Measurements from ENCODE around the gene SLC16A2.

SLC16A2 gene

GRCh38 chrX:74527350-74527749 is 106.1 kb downstream of the SLC16A2 start:
- TF ChIP-seq, protein P1, sequence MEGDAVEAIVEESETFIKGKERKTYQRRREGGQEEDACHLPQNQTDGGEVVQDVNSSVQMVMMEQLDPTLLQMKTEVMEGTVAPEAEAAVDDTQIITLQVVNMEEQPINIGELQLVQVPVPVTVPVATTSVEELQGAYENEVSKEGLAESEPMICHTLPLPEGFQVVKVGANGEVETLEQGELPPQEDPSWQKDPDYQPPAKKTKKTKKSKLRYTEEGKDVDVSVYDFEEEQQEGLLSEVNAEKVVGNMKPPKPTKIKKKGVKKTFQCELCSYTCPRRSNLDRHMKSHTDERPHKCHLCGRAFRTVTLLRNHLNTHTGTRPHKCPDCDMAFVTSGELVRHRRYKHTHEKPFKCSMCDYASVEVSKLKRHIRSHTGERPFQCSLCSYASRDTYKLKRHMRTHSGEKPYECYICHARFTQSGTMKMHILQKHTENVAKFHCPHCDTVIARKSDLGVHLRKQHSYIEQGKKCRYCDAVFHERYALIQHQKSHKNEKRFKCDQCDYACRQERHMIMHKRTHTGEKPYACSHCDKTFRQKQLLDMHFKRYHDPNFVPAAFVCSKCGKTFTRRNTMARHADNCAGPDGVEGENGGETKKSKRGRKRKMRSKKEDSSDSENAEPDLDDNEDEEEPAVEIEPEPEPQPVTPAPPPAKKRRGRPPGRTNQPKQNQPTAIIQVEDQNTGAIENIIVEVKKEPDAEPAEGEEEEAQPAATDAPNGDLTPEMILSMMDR (IDR thresholded peaks at IDR 0.05; ENCODE audit: low read length, missing control alignments): no peak
- DNase-seq (ENCODE audit: low read depth): no peak
- no peak overlapping the region for H3K4me3 ChIP-seq (replicated peaks; ENCODE audit: low read depth, low read length)

- TF ChIP-seq, protein P1 (IDR thresholded peaks at IDR 0.05; ENCODE audit: low read length, missing control alignments): no peak
- no peak overlapping the region for H3K4me3 ChIP-seq (replicated peaks; ENCODE audit: low read depth, low read length)
- no peak for DNase-seq (ENCODE audit: low read depth)
These were observed 108.0 kb downstream of the SLC16A2 start for GRCh38 chrX:74529311-74529710.

DNA sequence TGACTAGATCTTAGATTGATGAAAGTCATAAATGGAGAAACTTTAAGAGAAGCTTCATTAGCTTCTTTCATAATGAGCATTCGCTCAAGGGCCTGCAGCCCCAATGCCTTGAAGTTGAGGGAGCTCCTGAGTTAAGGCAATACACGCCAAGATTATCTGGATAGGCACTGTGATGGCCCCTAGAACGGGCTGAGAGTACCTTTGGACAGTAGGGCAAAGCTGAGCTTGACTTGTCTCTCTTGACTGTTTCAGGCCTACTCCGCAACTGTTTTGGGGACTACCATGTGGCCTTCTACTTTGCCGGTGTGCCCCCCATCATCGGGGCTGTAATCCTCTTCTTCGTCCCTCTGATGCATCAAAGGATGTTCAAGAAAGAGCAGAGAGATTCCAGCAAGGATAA is 109.8 kb downstream of the SLC16A2 start:
- TF ChIP-seq, protein P1 (IDR thresholded peaks at IDR 0.05; ENCODE audit: low read length, missing control alignments): no peak
- H3K4me3 ChIP-seq (replicated peaks; ENCODE audit: low read depth, low read length): no peak overlapping the region
- DNase-seq (ENCODE audit: low read depth): no peak

- DNase-seq (ENCODE audit: low read depth): no peak
- H3K4me3 ChIP-seq (replicated peaks; ENCODE audit: low read depth, low read length): no peak overlapping the region
- TF ChIP-seq, protein P1 (IDR thresholded peaks at IDR 0.05; ENCODE audit: low read length, missing control alignments): no peak
These were observed 113.3 kb downstream of the SLC16A2 start for GRCh38 chrX:74534569-74535038.

DNA sequence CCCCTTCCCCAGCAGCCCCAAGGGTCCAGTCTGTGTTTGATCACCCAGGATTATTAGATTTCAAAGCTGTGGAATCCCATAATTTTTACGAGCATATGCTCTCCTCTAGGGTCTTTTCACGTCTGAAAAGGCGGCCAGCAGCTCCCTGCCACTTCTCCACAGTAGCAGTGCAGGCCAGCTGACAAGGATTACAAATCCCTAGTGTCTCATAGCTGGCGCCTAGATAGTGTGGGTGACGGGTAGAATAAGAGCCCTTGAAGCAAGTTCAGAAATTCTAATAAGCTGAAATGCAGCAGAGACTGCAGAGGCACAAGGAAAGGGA is 113.8 kb downstream of the SLC16A2 start:
- no peak for DNase-seq (ENCODE audit: low read depth)
- H3K4me3 ChIP-seq (replicated peaks; ENCODE audit: low read depth, low read length): no peak overlapping the region
- TF ChIP-seq, protein P1 (IDR thresholded peaks at IDR 0.05; ENCODE audit: low read length, missing control alignments): no peak

GRCh38 chrX:74535408-74536151 is 114.3 kb downstream of the SLC16A2 start:
- DNase-seq (ENCODE audit: low read depth): peak; percentile 70
- TF ChIP-seq, protein P1 (IDR thresholded peaks at IDR 0.05; ENCODE audit: low read length, missing control alignments): peak; percentile 48
- peak overlapping the region; percentile 48 for H3K4me3 ChIP-seq (replicated peaks; ENCODE audit: low read depth, low read length)

Measured in fibroblast of pulmonary artery (primary cell).